Upper lobe of left lung (tissue), 4 donors: ENCODE results near the gene SNTB2.

Experiments
- POLR2A ChIP-seq, 4 donors: fragments of 450-650 bp; IDR thresholded peaks; one replicate each; pipeline ENCODE4 v1.5.1; 2016 to 2017; ENCODE audit warnings: antibody characterized with exemption in 4 of 4, mild to moderate bottlenecking in 2 of 4
- POLR2AphosphoS5 ChIP-seq, 2 donors: sonication (generic); formaldehyde crosslinking; IDR thresholded peaks; one replicate each; pipeline ENCODE4 v1.5.1; 2017; ENCODE audit warnings: antibody characterized with exemption in 2 of 2

- TF ChIP-seq POLR2AphosphoS5 (IDR thresholded peaks at IDR 0.05), result no peak
- no peak for TF ChIP-seq POLR2A (IDR thresholded peaks at IDR 0.05)
These were observed 63.1 kb downstream of the SNTB2 start for GRCh38 chr16:69250081-69250480.
